GM20431 (cell line): ENCODE data around the gene LGALSL.

Experiments used
- in situ Hi-C: fragments of 300-500 bp; cut with MseI, MboI; formaldehyde crosslinking; loops from one replicate; pipeline ENCODE4 v1.15.0; 2020; ENCODE audit warnings: low sequenced_read_pairs; ENCODE audit not compliant: unreplicated experiment

Gene LGALSL

DNA sequence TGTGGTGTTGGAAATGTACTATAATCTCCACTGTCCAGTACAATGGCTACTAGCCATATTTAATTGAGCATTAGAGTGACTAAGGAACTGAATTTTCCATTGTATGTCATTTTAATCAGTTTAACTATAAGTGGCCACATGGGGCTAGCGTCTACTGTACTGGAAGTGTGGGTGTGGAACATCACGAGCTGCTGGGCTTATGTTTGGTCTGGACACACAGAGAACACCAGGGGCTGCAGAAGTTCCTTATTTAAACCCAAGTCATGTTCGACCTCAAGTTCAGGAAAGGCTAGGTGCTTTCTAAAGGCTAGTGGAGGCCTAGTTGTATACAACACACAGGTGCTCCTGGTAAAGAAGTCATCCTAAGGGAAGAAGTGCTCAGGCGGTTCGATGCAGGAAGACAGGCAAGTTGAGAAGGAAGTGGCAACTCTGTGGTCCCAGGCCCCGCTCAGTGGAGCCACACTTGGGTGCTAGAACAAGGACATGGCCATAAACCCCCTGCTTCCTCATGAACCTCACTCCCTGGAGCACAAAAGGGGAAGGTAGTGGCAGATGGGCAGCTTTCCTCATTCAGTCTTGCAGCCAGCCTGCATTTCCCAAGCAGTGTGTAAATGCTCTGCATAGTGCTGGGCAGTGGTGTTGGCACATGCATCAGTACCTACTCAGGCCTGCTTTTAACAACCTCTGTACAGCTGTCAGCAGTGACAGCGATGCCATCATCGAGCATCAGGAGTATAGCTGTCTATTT lies 13.3 kb downstream of the LGALSL start:
- in situ Hi-C loops: no loop called here

DNA sequence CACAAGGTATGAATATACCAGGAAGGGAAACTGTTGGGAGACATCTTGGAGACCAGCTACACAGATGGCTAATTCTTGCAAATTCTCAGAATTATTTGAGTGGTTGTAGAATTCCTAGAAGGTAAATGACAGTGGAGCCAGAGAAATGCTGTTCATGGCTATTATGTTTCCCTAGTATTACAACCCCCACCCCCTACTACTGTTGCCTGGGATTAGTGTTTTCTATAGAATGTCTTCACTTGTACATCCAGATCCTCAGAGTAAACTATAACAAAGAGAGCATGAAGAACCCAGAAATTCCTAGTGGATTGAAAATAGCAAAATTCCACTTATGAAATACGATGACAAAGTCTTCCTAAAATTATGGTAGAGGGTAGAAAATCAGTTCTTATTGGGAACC lies 15.3 kb downstream of the LGALSL start:
- in situ Hi-C loops: no loop called here

DNA sequence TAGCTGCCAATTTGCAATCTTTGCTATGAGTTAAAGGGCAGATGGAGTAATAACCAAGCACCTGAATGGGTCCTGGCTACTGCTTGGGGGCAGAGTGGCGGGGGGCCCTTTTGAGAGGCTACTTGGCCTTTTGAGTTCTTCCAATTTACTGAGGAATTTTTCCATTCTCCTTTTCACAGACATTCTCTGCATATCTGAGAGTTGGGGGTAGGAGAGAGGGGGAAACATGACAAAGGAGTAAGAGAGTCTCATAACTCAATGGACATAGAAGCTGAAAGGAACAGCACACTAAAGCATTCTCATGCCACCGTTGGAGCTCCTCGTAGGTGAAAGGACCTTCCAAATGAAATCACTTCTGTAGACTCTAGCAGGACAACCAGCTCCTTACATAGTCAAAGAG lies 16.1 kb downstream of the LGALSL start:
- in situ Hi-C loops: no loop called here

- in situ Hi-C loops: no loop called here
These were observed 16.9 kb downstream of the LGALSL start for GRCh38 chr2:64470766-64471295.

DNA sequence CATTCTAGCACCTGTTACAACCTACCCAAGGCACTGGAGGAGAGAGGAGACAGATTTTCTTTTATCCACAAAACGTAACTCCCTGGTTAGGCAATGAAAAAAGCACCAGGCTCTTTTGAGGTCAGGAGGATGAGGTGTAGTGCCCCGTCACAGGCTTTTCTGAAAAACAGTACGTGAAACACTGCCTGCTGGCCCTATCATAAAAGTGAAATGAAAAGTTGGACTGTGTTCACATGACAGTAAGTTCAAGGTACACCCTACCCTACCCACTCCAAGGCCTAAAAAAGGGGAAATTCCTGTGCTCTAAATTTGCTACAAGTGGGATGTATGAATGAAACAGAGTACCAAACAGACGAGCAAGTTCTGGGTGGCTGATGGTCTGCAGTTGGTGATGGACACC lies 17.6 kb downstream of the LGALSL start:
- in situ Hi-C loops: no loop called here

DNA sequence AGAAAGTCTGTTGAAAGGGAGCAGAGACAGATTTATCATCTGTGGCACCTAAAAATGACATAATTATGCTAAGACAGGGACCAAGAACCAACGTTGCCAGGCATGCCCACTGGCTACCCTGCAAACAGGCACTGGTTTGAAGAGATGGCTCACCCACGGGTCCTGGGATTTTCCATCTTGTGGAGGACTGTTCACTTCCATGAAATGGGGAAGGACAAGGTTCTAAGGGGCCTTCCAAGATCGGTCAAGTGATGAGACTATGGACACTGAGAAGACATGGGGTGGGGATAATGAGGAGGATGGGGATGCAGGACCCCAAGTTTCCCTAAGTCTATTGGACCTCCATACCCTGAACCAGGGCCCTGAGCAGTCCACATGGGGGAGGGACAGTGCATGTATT lies 18.9 kb downstream of the LGALSL start:
- in situ Hi-C loops: no loop called here

DNA sequence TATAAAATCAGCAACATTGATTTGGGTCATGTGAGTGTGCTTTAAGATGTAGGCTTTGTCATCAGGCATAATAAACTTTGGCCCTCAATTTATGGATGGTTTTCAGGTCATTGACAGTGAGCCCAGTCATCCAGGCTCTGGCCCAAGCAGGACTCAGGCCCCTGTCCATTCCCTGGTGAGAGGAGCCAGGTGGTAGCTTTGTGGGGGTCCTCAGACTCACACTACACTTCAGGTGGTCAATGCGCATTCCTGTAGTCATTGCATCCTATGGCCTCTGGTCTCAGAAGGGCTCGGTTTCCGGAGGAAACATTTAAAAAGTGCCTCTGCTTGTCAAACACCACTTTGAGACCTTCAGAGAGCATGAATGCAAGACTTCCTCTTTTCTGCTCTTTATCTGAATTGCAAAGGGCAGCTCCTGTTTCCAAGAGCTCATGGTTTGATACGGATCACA lies 20.2 kb downstream of the LGALSL start:
- in situ Hi-C loops: no loop called here

DNA sequence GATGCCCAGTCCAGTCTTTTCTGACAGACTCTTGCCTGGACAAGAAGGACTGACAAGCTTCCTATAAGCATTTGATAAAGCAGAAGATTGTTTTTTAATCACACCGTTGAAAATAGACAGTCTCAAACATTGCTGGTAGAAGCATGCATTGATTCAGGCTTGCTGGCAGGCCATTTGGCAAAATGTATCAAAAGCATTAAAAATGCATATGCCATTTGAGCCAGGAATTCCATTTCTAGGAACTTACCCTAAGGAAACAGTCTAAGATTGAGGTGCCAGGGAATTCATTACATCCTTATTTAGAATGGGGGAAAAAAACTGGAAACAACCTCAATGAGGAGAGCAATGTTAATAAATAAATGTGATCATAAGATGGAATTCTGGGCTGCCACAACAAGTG lies 20.7 kb downstream of the LGALSL start:
- in situ Hi-C loops: no loop called here

DNA sequence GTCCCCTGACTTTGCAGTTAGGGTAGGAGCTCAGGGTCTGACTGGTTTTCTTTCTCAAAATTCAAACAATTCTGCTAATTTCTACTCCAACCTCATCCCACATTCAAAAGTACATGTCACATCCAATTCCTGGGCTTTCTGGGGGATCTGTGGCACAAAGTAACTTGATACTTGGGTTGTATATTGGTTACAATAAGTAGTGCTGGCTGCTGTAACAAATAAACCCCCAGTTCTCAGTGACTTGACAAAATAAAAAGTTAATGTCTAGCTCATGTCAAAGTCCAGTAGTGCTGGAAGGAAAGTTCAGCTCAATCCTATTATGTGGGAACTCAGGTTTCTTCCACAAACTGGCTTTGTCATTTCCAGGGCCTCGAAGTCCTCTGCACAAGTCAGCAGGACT lies 23.1 kb downstream of the LGALSL start:
- in situ Hi-C loops: no loop called here

- in situ Hi-C loops: no loop called here
These were observed 24.0 kb downstream of the LGALSL start for GRCh38 chr2:64477979-64478378.

DNA sequence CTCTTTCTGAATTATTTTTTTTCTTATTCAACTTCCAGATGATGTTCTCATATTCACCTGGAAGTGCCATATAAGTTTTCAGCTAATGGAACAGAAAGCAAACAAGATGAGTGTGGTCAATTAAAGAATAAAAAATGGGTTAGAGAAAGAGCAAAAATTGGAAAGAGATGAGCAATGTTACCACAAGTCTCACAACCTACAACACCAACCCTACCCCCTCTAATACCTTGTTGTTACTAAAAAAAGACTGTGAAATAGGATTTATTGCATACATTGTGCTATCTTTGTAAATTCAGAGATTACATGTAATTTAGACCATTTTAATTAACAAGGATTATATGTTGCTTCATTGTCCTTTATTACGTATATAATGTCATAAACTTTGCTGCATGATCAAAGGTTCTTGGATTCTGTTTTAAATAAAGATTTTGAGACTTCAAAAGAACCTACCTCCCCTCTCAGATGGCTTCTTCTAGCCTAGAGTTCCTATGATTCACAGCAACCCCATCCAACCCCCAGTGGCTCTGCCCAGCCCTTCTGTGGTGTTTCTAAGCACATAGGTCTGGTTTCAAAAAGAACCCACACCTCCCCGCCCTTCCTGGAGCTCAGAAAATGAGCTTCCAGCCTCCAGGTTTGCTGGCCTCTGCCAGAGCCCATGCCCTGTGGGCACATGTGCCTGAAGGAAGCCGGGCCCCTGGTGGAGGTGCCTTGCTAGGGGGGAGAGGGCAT lies 24.7 kb downstream of the LGALSL start:
- in situ Hi-C loops: no loop called here

DNA sequence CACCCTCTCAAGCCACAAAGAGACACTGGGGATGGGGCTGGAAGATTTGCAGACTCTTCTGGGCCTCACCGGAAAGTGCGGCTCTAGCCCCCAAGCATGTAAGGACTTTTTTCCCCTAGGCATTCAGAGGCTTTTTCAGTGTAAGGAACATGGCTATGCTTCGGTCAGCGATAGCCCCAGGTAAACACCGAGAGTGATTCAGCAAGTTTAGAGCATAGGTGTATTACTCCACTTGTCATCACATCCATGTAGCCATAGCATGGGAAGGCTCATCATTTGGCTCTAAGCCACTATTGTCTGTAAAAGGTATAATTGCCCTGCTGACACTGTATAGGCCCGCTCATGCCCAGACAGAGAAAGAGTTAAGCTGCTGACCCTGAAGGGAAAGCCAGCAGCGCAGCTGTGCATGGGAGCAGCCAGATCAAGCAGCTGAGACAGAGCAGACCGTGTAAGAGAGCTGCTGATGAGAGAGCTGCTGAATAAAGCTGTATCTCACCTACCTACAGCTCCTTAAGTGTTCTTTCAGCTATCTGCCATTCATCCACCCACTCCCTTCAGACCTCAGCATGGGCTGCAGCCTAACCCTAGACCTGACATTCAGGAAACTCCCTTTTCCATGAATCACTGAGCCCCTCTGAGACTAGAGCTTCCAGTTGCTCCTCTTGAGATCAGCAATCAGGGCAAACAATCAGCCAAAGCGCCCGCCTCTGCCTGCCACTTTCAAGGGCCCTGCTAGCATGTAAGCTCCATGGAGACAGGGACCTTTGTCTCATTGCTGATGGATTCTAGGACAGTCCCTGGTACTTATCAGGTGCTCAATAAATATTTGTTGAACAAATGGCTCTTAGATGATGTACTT lies 25.5 kb downstream of the LGALSL start:
- in situ Hi-C loops: loop anchor here (10.0 kb wide), 2 partner anchors 145 to 435 kb away; no protein-coding TSS in a partner anchor

- in situ Hi-C loops: loop anchor here (10.0 kb wide), 2 partner anchors 147 to 437 kb away; no protein-coding TSS in a partner anchor
These were observed 27.7 kb downstream of the LGALSL start for GRCh38 chr2:64481665-64482064.

GRCh38 chr2:64482243-64482642 lies 28.3 kb downstream of the LGALSL start:
- in situ Hi-C loops: loop anchor here (10.0 kb wide), 2 partner anchors 147 to 437 kb away; no protein-coding TSS in a partner anchor

DNA sequence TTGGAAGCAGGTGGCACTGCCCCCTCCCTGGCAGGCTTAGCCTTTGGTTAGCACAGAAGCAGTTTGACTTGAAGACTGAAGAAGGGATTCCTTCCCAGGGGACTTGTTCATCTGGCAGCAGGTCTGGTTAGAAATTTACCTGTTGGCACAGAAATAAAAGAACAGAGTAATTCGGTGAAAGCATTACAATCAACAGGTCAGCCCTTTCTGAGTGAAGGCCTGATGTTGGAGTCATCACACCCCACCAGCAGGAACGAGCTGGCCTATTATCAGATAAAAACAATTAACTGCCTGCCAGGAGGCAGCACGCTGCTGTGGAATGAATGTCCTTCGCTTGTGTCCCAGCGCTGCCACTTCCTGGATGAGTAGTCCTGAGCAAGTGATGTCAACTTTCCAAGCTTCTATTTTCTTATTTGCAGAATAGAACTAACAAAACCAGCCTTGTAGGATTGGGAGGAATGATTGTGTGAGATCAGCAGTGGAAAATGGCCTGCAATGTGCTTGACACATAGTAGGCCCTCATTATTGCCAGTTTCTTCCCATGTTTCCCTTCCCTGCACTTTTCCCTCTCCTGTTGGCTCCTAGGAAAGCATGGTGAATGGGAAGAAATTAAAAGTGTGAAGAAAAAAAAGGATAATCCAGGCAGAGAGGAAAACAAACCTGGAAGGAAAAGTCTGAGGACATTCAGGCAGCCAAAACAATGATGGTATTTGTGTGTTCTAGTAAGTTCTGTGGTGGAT lies 29.0 kb downstream of the LGALSL start:
- in situ Hi-C loops: loop anchor here (10.0 kb wide), 2 partner anchors 148 to 438 kb away; no protein-coding TSS in a partner anchor

DNA sequence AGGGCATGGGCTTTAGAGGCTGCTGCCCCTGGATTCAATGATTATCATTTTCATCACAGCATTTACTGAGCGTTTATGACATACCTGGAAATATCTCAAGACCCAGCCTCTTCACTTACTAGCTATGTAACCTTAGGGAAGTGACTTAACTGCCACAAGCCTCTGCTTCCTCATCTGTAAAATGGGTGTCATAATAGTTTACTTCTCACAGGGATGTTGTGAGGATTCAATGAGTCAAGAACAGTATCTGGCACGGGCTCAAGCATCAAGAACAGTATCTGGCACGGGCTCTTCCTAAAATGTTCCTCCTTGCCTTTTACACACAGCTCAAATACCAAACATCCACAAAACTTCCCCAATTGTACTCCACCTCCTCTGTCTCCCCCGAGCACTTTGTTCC lies 31.4 kb downstream of the LGALSL start:
- in situ Hi-C loops: loop anchor here (10.0 kb wide), 2 partner anchors 151 to 441 kb away; no protein-coding TSS in a partner anchor

DNA sequence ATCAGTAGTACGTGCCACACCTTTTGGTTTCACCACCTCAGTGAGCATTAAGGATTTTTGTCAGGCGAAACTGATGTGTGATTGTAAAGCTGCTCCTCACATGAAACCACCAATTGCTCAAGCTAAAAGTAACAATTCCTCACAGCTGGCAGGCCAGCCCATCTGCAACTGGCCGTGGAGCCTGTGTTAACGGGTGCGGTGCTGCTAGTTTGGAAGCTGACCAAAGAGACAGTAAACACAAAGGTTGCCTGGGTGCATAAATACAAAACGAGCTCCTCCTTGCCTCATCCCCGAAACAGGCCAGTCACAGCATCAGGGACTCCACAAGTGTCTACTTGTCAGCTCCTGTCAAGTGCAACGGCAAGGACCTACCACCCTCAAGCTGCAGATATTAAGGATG lies 32.0 kb downstream of the LGALSL start:
- in situ Hi-C loops: loop anchor here (10.0 kb wide), 2 partner anchors 151 to 441 kb away; no protein-coding TSS in a partner anchor

GRCh38 chr2:64487256-64488049 lies 33.5 kb downstream of the LGALSL start:
- in situ Hi-C loops: loop anchor here (10.0 kb wide), 2 partner anchors 153 to 443 kb away; no protein-coding TSS in a partner anchor
